ENCODE data around the gene DLG2. TPM values are rescaled to one million over a fixed set of nuclear protein-coding genes. Genes with fewer than 3 reads are reported as not detected.

Gene DLG2
- polyA plus RNA-seq, 4 donors, result 12.8 to 14.2 (median 13.7) TPM

DNA sequence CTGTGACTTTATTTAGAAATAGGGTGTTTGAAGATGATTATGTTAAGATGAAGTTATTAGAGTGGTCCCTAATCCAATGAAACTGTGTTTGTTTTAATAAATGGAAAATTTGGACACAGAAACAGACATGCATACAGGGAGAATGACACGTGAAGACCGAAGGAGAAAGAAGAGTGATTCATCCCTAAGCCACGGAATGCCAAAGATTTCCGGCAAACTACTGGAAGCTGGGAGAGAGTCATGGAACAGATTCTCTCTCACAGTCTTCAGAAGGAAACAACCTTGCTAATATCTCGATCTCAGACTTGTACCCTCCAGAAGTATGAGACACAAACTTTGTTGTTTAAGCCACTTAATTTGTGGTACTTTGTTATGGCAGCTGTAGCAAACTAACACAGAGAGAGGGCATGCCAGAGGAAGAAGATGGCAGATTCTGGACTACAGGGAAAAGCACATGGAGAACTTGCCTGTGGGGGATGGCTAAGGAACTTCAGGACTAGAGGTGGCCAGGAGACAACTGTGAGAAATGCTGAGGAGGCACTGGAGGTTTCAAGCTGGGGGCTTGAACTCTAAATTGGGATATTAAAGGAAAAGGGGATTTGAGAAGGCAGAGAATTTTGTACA is 1607.5 kb downstream of the DLG2 start:
- no peak for DNase-seq (ENCODE audit: low read depth in 4 of 4, low spot score in 3 of 4)

DNA sequence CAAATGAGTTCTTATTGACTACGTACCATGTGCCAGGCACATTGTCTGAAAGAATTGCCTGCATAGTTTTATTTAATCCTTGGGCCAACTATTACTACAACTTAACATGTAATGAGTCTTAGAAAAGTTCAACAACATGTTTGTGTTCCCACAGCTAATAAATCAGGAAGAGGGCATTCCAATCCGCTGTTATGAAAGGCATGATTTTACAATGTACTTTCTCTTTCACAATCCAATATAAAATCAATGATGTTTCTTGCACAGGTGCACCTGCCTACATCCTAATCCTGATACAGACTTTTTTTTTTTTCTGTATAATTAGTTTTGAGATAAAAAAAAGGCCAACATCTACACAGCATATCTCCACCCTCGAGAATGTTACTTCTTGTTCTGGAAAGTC is 1612.6 kb downstream of the DLG2 start:
- DNase-seq (ENCODE audit: low read depth in 4 of 4, low spot score in 3 of 4), result no peak

DNA sequence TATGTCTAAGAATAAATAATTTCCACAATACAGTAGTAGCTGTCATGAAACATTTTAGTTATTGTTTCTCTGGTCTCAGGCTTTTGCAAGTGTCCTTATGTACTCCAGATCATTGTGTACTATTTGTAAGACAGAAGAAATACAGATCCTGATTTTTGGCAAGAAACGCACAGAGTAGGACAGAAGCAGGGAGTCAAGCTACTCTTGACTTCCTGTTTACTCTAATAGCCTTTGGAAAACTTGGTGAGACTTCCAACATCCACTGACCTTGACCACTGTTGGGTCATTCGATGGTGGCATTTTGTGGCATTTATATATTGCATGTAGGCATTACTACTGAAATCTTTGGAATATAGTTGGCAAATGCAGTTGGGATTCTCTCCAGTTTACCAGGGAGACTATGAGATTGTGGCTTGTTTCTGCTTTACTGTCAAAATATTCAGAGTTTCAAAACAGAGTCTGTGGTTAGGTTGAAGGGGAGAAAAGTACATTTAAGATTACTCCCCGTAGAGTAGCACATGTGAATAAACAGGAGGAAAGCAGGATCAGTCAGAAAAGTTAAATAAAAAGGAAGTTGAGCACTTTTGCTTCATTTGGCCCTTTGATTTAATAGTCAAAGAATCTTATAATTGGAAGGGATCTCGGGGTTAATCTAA is 1614.8 kb downstream of the DLG2 start:
- DNase-seq (ENCODE audit: low read depth in 4 of 4, low spot score in 3 of 4), result no peak

DNA sequence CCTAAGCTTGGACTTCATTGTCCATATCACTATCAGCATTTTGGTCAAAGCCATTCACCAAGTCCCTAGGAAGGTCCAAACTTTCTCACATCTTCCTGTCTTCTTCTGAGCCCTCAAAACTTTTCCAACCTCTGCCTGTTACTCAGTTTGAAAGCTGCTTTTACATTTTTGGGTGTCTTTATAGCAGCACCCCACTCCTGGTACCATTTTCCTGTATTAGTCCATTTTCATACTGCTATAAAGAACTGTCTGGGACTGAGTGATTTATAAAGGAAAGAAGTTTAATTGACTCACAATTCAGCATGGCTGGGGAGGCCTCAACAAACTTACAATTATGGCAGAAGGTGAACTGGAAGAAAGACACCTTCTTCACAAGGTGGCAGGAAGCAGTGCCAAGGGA is 1624.0 kb downstream of the DLG2 start:
- no peak for DNase-seq (ENCODE audit: low read depth in 4 of 4, low spot score in 3 of 4)

DNA sequence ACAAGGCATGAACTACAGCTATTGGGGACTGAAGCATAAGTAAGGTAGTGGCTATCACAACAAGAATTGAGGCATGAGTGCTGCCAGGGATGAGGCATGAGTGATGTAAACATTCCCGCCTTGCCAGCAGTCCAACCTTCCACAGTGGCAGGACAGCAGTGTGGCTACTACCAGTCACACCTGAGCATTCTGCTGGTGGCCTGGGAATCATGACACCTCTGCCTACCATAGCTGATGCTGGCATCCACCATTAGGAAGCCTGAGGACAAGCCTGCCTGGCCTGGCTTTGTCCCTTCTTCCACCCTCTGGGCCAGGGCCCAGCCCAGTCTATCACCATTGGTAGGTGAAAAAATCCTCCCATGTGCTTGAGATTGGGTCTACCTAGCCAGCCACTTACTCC is 1628.2 kb downstream of the DLG2 start:
- no peak for DNase-seq (ENCODE audit: low read depth in 4 of 4, low spot score in 3 of 4)

DNA sequence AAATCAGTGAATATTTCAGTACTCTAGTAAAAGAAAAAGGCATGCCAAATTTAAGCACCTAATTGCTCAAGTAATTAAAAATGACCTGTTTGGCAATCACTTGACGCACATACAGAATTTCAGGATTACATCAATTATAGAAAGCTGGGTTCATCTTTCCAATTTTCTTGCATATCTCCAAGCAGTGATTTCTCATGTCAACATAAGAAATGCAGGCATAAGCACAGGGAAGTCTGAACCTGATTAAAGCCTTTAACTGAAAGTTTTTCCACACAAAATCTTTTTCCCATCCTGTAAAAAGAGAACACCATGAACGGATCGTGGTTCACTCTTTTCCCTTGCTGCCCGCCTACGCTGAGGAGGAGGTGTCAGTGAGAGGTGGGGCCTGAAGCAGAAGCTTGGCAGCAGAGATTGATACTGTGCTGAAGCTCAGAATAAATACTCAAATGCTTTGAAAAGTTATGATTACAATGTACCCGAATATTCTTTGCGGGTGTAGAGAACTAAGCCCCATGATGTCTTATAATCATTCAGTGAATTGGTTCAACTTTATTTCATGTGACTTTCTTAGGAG is 1636.9 kb downstream of the DLG2 start:
- DNase-seq (ENCODE audit: low read depth in 4 of 4, low spot score in 3 of 4), result no peak

DNA sequence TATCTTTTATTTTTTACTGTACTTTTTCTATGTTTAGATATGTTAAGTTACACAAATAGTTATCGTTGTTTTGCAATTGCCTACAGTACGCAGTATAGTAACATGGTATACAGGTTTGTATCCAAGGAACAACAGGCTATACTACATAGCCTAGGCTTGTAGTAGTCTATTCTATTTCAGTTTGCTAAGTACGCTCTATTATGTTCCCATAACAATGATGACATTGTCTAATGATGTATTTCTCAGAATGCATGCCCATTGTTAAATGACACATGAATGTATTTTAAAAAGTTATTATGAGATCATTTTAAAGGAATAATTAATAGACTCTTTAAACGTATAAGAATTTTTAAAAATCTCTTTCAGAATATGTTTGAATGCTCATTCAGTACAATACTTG is 1644.3 kb downstream of the DLG2 start:
- DNase-seq (ENCODE audit: low read depth in 4 of 4, low spot score in 3 of 4), result no peak

DNA sequence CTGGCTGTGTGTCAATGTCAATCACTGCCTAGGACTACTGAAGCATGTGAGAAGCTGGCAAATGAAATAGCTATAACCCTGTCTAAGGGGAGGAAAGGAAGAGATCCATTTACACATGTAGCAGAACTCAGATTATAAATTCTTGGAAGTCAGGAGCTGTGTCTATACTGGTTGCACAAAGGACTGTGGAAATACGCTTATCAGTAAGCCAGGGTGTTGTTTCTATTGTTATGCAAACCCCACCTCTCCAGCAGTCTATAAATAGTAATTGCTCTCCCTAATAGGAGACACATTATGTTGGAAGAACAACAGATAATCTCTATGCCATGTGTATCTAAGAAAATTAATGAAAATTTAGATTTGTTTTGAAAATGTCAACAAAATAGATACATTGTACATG is 1647.6 kb downstream of the DLG2 start:
- DNase-seq (ENCODE audit: low read depth in 4 of 4, low spot score in 3 of 4), result peak in 1 of 4 donors; percentile 3

DNA sequence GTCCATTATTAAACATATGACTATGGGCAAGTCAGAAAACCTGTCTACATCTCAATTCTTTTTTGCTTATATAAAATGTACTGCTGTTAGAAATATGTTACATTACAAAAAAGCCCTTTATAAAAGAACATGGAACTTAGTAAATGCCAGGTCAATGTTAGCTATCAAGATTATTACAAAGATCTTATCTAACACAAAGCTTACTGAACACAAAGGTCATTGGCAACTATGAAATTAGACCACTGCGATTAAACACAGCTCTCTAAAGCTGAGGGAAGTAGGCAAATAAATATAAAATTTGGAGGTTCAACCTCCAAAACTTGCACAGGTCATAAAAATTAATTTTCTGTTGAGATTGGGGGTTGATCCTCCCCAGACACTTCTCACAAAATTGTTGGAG is 1648.2 kb downstream of the DLG2 start:
- no peak for DNase-seq (ENCODE audit: low read depth in 4 of 4, low spot score in 3 of 4)

DNA sequence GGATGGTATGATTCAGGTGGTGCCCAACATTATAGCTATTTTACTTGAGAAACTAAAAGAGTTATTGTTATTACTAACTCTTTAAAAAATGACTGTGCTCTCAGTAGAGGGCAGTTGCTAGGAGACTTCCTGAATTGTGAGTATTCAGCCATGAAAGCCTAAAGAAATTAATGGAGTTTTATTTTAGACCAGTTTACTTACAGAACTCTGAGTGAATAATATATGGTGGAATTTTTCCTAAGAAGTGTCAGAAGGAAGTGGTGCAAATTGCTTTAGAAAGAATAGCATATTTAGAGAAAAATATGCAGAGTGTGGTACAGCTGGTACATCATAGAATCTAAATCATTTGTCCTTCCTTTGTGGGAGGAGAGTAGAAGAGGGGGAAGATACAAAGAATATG is 1651.1 kb downstream of the DLG2 start:
- DNase-seq (ENCODE audit: low read depth in 4 of 4, low spot score in 3 of 4), result no peak

DNA sequence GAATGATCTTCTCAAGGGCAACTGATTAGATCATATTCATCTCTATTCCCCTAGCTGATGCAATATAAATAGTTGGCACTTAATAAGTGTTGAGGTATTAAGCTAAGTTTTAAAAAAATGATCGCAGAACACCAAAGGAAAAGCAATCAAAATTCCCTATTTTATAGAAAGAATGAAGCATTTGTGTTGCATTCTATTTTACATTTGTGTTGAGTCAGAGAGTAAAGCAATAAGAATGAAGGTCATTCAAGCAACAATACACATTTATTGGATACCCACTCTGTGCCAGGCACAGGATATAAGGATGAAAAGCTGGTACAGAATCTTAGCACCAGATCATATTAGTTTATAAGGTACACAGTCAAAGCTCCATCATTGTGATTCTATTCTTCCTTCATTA is 1654.6 kb downstream of the DLG2 start:
- DNase-seq (ENCODE audit: low read depth in 4 of 4, low spot score in 3 of 4), result no peak

DNA sequence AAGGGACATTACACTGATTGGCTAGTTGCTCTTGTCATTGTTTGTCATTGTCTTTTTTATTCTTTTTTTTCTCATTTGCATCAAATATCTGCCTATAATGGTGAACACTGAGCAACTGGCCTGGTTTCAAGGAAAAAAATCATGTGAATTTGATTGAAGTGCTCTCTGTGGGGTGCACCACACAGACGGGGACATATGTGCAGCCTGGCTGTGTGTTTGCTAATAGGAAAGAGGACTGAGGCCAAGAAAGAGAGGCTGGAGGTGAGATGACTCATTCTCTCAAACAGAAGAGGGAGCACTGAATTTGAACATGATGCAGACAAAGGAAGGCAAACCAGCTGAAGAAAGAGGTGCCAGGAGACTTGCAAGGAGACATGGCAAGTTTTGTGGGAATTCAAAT is 1656.1 kb downstream of the DLG2 start:
- DNase-seq (ENCODE audit: low read depth in 4 of 4, low spot score in 3 of 4), result no peak

DNA sequence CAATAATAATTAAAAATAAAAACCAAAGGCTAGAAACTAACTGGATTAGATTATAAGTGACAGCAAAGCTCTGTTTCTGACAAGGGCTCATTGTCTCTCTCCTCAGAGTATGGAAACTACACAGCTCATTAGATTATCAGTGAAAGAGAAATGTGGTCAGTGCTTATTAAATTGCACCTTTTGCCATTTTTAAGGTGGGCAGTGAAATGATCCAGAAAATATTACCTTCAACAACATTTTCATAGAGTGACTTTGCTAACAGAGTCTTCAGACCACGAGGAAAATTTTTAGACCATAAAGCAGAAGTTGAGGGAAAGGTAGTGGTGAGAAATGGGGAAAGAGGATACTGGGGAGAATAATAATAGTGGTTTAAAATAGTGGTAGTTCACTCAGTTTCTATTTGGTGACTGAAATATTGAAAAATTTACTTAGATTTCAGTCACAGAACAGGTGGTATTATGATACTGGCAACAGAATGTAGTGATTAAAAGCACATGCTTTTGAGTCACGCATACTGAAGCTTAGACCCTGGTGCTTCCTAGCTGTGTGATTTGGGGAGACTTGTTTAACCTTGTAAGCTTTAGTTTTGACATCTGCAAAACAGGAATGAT is 1657.0 kb downstream of the DLG2 start:
- no peak for DNase-seq (ENCODE audit: low read depth in 4 of 4, low spot score in 3 of 4)

DNA sequence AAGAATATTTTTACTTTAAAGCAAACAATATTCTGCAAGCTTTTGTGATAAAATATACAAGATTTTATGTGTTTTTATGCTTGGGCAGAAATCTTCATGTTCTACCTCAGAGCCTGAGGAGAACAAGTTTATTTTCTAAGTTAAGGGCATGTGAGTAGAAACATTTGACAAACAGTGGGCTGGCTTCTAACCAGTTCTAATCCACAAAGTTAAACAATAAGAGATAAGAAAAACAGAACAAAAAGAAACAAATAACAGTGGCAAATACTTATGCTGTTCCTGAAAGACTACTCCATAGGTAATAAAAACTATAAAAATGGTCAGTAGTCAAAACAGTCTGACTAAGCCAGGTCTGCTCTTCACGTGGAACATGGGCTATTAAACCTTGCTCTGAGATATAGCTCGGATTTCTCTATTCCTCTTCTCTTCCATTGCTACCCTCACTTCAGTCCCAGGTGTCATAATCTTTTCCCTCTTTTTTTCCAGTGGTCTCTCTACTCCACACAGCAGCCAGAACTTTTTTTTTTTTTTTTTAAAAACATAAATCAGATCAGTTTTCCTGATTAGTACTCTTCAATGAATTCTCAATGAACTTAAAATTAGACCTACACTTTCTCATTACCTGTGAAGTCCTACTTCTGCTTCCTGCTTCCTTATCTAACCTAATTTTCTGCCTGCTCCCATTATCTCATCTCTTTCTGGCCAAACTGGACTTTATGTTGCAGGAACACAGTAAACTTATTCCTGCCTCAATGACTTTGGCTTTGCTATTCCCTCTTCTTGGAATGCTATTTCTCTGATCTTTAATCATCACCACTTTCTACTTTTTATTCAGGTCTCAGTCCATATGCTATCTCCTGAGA is 1669.9 kb downstream of the DLG2 start:
- no peak for DNase-seq (ENCODE audit: low read depth in 4 of 4, low spot score in 3 of 4)

DNA sequence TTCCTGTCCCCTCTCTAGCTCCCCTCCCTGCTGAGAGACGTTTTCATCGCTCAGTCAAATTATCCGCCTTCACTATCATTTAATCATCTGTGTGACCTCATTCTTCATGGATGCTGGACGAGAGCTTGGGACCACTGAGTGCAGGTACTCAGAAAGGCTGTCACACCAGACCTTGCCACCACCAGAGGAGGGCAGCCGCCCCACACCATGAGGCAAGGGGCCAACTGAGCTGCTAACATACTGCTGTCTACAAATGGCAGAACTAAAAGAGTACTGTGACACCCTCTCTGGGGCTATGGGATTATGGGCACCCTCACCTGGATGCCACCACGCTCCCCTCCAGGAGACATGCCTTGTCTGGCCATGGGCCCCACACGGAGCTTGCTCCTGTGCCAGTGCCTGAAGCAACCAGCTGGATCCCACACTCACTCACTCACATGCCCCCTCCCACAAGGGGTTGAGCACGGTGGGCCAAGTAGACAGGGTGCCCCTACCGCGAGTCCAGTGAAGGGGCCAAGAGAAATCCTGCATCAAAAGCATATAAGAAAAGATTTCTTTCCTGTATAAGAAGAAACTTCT is 1670.9 kb downstream of the DLG2 start:
- DNase-seq (ENCODE audit: low read depth in 4 of 4, low spot score in 3 of 4), result no peak

DNA sequence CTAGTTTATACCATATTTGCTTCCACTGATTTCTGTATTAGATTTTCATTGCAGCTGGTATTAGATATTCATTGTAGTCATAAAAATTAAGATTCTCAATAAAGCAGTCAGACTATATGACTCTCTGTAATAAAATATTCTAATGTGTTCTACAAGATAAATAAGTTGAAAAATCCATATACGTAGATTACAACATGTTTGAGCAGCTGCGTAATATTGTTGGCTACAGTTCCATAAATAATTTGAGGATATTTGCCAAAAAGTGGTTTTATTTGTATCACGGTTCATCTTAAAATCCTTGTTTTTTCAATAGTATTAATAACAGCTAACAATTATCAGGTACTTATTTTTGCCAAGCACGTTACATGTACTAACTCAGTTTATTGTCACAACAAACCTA is 1672.4 kb downstream of the DLG2 start:
- DNase-seq (ENCODE audit: low read depth in 4 of 4, low spot score in 3 of 4), result no peak

DNA sequence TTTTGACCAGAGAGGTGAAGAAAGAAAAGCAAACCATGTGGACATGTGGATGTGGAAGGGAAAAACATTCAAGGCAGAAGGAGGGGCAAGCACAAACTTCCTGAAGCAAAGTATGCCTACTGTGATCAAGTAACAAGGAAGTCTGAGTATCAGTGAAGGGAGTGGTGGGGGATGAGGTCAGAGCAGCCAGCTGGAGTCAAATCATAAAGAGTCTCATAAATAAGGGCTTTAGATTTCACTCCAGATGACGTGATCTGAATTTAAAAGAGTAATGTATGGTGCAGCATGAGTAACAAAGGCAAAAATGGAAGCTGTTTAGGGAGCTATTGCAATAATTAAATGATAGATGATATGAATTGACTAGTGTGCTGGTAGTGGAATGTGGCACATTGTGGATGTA is 1675.6 kb downstream of the DLG2 start:
- no peak for DNase-seq (ENCODE audit: low read depth in 4 of 4, low spot score in 3 of 4)

DNA sequence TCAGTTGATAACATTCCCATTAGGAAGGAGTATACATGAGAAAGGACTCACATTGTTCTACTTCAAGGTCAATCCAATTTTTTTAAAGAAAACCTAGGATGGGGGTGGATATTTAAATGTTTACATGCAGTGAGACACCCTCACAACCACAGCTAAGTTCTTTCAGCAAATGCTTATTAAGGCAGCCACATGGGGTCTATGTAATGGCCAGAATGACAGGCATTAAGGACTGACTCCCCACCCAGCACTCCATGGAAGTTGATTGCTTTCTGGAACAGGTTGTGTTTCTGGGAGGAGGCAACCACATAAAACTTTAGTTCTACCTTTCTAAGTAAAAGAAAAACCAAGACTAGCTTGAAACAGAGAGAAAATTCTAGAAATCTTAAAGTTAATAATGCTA is 1678.9 kb downstream of the DLG2 start:
- no peak for DNase-seq (ENCODE audit: low read depth in 4 of 4, low spot score in 3 of 4)

DNA sequence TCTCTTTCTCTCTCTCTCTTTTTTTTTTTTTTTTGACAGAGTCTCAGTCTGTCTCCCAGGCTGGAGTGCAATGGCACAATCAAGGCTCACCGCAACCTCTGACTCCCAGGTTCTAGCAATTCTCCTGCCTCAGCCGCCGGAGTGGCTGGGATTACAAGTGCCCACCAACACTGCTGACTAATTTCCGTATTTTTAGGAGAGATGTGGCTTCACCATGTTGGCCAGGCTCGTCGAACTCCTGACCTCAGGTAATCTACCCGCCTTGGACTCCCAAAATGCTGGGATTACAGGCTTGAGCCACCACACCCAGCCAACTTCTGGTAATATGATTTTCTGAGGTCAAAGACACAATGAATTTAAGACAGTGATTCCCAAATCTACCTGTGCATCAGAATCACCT is 1681.2 kb downstream of the DLG2 start:
- DNase-seq (ENCODE audit: low read depth in 4 of 4, low spot score in 3 of 4), result no peak

DNA sequence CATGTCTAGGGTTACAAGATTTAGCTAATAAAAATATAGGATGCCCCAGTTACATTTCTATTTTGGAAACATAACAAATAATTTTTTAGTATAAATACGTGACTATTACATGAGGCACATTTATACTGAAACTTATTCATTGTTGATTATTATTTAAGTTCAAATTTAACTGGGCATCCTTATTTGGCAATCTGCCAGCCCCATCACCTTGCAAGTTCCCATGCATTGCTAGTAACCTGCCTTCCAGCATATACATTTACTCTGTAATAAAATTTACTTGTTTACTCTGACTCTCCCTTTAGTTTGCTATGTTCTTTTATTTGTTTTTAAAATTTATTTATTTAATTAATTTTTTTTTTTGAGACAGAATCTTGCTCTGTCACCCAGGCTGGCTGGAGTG is 1686.1 kb downstream of the DLG2 start:
- DNase-seq (ENCODE audit: low read depth in 4 of 4, low spot score in 3 of 4), result no peak

DNA sequence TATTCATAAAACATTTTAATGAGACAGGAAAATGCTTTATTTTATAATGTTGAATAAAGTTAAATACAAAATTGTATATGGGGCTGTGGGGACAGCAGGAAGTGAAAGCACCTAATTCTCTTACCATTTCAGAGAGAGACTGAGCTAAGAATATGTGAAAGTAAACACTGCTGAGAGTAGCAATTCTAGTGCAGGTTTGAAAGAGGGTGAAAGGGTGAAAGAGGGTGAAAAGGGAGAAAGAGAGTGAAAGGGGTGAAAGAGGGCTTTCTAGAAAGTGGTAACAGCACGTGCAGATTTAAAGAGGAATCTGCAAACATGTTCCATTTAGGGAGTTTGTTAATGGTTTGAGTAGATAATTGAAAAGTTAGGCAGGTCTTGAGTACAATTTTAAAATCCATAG is 1689.0 kb downstream of the DLG2 start:
- DNase-seq (ENCODE audit: low read depth in 4 of 4, low spot score in 3 of 4), result no peak

Data from right renal pelvis (tissue), 4 donors.